GM19397 (cell line): ENCODE data around the gene DENR.
"Not testable (repeated sequence)": the region's sequence is repeated elsewhere in the genome, so short reads cannot be mapped to it uniquely, and the experiment has no call there.

Experiments
- ATAC-seq: cut with Tn5 transposase; IDR thresholded peaks from one replicate; pipeline ENCODE4 v1.9.1; 2021; ENCODE audit warnings: mild to moderate bottlenecking, moderate library complexity; ENCODE audit not compliant: unreplicated experiment

Gene DENR

DNA sequence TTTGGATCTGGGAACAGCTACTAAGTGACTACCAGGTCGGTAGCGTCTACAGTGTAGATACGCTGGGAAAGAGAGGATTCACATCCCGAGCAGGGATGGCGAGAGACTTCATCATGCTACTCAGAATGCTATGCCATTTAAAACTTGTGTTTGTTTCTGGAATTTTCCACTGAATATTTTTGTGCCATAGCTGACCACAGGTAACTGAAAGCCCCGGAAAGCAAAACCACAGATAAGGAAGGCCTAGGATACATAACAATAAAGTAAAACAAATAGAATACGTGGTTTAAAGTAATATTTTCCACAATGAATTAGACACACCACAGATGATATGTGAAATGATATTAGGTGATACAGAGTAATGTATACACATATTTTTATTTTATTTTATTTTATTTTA lies 14.1 kb upstream of the DENR start:
- no peak for ATAC-seq

GRCh38 chr12:122740351-122740750 lies 12.3 kb upstream of the DENR start:
- ATAC-seq, result no peak

DNA sequence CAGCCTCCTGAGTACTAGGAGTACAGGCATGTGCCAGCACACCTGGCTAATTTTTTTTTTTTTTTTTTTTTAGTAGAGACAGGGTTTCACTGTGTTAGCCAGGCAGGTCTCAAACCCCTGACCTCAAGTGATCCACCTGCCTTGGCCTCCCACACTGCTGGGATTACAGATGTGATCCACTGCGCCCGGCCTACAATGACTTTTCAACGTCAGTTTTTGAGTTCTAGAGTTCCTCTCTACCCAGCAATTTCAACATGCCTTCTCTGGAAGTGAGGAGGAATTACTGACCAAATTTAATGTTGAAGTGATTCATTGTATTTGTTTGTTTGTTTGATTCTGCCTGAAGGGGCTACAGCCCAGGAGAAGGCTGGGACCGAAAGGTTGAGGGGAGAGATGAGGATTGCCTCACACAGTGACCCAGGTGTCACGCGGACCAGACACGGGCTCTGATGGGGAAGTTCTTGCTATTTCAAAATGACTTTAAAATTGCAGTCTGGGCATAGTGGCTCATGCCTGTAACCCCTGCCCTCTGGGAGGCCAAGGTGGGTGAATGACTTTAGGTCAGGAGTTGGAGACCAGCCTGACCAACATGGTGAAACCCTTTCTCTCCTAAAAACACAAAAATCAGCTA lies 8.6 kb upstream of the DENR start:
- ATAC-seq, result no peak

DNA sequence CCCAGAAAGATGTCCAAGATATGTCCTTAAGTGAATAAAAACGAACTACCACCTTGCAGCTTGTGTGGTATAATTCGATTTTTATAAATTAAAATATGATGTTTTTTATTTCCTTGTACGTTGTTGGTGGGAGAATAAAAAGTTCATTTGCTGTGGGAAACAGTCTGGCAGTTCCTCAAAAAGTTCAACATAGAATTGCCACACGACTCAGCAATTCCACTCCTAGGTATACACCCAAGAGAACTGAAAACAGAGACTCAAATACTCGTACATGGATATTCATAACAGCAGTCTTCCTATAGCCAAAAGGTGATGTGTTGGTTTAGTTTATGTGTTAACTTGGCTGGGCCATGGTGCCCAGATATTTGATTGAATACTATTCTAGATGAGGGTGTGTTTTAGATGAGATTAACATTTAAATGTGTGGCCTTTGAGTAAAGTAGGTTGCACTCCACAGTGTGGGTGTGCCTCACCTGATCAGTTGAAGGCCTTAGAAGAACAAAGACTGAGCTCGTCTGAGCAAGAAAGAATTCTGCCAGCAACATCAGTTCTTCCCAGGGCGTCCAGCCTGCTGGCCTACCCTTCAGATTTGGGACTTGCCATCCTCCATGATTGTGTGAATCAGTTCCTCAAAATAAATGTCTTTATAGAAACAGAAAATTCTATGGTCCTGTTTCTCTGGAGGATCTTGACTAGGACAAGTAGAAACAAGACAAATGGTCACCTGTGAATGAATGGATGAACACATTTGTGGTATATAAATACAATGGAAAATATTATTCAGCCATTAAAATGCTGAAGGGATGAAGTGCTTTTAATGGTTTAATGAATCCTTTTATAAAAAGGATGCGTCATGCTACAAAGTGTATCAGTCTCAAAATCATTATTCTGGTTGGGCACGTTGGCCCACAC lies 5.1 kb upstream of the DENR start:
- ATAC-seq, result no peak

GRCh38 chr12:122749569-122750332 lies 2.9 kb upstream of the DENR start:
- no peak for ATAC-seq

DNA sequence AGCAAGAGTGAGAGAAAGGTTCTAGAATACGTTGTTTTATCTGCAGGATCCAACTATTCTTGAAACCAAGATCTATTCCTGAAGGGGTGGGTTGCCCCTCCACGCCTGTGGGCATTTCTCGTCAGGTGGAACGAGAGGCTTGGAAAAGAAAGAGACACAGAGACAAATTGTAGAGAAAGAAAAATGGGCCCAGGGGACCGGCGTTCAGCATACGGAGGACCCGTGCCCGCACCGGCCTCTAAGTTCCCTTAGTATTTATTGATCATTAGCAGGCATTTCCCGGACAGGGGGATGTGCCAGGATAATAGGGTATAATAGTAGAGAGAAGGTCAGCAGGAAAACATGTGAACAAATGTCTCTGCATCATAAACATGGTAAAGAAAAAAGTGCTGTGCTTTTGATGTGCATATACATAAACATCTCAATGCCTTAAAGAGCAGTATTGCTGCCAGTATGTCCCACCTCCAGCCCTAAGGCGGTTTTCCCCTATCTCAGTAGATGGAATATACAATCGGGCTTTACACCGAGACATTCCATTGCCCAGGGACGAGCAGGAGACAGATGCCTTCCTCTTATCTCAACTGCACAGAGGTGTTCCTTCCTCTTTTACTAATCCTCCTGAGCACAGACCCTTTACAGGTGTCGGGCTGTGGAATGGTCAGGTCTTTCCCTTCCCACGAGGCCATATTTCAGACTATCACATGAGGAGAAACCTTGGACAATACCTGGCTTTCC lies 1.7 kb upstream of the DENR start:
- not testable (repeated sequence) for ATAC-seq

- ATAC-seq, result no peak
These were observed 661 bp downstream of the DENR start for GRCh38 chr12:122753319-122753650.

DNA sequence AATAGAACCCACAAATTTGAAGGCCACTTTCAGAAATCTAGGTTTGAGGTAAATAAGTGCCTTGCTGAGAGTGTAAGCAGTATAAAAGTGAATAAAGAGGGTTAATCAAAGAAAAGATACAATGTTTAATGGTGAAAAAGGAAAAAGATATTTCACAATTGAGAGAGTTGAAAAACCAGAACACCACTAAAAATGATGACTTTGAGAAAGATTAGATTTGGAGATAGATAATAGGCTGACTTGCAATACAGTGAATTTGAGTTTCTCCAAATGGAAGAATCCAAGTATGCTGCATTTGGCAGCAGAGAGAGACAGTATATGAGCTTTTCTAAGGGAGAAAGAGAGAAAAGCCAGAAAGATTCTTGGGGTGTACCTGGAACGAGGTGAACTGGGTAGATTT lies 2.2 kb downstream of the DENR start:
- no peak for ATAC-seq

DNA sequence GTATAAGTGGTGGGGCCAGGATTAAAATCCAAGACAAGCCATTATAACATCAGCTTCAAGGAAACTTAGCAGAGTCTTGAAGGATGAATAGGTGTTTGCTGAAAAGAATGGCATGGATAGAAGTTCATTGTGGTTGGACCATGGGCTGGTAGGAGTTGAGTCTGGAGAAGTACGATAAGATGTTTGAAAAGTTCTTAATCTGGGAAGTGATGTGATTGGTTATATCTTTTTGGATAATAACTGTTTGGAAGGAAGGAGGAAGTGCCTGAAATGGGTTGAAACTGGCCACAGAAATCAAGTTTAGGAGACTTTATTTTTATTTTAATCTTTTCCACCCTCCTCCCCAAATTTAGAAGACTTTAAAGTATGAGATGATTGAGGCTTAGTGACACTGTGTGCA lies 4.9 kb downstream of the DENR start:
- ATAC-seq, result no peak

DNA sequence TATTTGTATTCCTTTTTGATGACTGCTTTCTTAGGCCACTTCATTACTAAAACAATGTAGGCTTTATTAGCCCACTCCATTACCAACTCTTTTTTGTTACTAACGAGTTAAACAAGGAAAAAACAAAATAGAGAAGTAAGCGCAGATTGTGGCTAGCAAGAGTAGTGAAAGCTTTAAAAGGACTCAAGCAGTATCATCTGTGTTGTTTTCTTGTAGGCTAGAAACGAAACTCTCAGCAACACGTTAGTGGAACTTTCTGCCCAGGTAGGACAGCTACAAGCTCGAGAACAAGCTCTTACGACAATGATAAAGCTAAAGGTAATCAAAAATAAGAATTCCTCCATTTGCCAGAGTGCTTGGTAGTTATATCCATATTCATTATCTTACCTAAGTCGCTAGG lies 32.9 kb downstream of the DENR start:
- ATAC-seq, result no peak

DNA sequence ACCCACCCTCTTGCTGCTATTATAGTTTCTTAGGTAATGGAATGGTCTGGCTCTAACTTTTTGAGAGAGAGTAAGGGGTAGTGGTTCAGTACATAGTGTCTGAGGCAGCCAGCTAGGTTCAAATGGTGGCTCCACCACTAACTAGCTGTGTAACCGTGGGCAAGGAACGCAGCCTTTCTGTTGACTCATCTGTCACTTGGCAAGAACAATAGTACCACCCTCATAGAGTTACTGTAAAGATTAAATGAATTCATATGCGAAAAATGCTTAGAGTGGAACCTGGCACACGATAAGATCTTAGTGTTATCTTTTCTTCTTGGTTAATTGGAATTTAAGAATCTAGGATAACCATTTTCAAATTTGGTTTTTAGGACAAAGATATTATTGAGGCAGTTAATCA lies 35.8 kb downstream of the DENR start:
- no peak for ATAC-seq

- no peak for ATAC-seq
These were observed 37.0 kb downstream of the DENR start for GRCh38 chr12:122789637-122790036.

DNA sequence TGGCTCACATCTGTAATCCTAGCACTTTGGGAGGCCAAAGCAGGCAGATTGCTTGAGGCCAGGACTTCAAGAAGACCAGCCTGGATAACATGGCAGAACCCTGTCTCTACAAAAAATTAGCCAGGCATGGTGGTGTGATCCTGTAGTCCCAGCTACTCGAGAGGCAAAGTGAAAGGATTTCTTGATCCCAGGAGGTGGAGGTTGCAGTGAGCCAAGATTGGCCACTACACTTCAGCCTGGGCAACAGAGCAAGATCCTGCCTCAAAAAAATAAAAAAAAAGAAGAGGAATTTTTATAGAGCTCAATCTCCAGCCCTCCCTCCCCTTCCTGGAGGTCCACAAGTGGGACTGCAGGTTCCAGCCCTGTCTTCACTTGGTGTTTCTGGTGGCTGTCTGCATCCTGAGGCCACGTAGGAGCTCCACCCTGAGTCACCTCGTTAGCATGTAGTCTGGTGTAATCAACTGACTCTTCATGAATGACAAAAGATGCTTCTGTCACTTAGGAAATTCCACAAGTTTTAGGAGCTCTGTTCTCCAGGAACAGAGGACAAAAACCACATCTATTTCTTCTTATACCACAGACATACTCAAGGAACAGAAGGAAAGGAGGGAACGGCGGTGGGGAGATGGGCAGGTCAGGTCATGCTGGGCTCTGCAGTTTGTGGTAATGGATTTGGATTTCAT lies 37.9 kb downstream of the DENR start:
- no peak for ATAC-seq

DNA sequence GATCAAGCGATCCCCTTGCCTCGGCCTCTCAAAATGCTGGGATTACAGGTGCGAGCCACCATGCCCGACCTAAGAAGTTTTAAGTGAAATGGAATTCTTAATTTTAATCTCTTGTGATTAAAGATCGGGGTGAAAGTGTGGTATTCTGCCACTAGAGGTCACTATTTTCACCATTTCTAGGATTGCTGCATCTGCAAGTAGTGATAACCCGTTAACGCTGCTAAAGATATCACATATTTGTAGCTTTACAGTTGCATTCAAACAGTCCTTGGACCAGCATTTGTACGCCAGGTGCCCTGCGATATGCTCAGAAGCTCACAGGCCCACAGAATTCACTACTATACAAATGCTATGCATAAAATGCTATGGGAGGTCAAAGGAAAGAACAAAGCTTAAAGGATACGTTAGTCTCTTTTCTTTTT lies 41.1 kb downstream of the DENR start:
- no peak for ATAC-seq

DNA sequence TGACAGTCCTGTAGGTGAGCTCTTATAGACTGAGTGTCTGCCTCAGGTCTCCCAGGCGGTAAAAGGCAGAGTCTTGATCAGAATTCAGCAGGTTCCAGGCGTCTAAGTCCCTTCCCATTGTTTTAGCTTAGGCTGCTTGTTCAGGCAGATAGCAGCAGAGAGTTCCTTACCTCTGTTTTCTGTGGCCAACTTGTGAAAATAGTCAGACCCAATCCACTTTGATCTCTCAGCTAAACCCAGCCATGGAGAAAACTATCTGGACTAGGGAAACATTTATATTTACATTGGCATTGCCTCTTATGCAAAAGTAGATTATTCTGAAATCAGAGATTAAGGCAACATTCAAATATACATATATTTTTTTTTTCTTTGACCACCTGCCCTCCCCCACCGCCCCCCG lies 43.2 kb downstream of the DENR start:
- ATAC-seq, result no peak

- no peak for ATAC-seq
These were observed 47.1 kb downstream of the DENR start for GRCh38 chr12:122799641-122800243.

DNA sequence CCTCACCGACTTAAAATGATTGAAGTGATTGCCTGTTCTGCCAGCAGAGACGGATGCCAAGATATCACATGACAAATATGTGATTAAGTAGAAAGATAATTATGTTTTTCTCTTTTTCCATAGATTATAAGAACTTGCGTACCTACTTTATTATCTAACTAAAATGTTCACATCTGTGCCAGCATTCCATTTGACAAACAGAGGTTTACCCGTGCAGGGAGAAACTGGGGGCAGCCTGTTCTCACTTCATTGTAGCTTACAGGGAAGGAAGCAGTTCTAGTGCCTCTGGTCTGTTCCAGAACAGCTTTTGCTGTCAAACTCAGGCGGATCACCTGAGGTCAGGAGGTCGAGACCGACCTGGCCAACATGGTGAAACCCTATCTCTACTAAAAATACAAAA lies 51.3 kb downstream of the DENR start:
- ATAC-seq, result no peak

DNA sequence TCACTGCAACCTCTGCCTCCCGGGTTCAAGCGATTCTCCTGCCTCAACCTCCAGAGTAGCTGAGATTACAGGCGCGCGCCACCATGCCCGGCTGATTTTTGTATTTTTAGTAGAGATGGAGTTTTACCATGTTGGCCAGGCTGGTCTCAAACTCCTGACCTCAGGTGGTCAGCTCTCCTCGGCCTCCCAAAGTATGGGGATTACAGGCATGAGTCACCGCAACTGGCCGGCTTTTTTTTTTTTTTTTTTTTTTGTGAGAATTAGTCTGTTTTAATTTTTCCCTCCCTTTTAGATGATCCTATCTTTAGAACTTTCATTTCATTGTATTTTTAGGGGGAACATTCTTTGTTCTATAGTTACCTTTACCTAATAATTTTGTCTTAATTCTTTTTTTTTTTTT lies 52.3 kb downstream of the DENR start:
- ATAC-seq, result not testable (repeated sequence)

DNA sequence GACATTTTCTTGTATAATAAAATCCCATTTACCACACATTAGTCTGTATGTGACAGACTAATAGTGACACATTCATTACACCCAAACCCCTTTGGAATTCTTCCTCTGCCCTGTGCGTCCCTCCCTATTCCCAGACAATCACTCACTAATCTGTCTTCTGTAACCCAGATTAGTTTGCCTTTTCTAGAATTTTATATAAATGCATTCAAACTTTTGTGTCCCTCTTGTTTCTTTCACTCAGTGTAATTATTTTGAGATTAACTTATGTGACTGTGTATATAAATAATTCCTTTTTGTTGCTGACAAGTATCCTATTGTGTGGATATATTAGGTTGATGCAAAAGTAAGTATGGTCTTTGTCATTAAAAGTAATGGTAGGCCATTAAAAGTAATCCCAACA lies 55.0 kb downstream of the DENR start:
- no peak for ATAC-seq

DNA sequence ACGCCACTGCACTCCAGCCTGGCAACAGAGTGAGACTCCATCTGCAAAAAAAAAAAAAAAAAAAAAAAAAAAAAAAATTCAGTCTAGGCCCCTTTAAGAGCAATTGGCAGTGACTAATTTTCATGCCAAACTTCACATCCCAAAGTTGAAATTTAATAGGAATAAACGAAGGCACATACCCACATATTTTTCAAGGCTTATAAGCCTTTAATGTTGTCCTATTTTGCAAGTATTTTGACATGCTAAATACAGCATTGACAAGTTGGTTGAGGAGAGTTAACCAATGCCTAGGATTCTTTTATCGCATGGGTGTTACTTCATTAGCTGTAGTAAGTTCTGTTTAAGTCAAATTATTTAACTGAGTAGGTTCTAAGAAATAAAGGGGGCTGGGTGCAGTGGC lies 59.2 kb downstream of the DENR start:
- ATAC-seq, result no peak
